Neural cell (in vitro differentiated cells): ENCODE data around the gene CAPN5. TPM values are rescaled to one million over a fixed set of nuclear protein-coding genes. Genes with fewer than 3 reads are reported as not detected.

ENCODE experiments used
- H2AFZ ChIP-seq: fragments of 200-600, 300-800 bp; sonication (generic), shearing (Covaris generic); 2 replicates; pipeline ENCODE4 v1.6.0; 2014; ENCODE audit warnings: low read depth, mild to moderate bottlenecking, antibody characterized with exemption, low read length, moderate library complexity
- H3F3A ChIP-seq: fragments of 200-600 bp; shearing (Covaris generic); 2 replicates; pipeline ENCODE4 v1.6.1; 2016; ENCODE audit warnings: mild to moderate bottlenecking, moderate library complexity, mixed read lengths, antibody characterized with exemption, low read length; ENCODE audit not compliant: insufficient read depth, poor library complexity, severe bottlenecking
- H3K27ac ChIP-seq: fragments of 200-600, 300-800 bp; sonication (generic), shearing (Covaris generic); 2 replicates; pipeline ENCODE4 v1.5.1; 2014; ENCODE audit warnings: mild to moderate bottlenecking, low read length, moderate library complexity
- H3K27me3 ChIP-seq: fragments of 300-800, 200-600 bp; sonication (generic), shearing (Covaris generic); 2 replicates; pipeline ENCODE4 v1.6.0; 2014; ENCODE audit warnings: mild to moderate bottlenecking, low read depth, low read length, moderate library complexity; ENCODE audit not compliant: insufficient read depth
- H3K36me3 ChIP-seq: fragments of 300-800, 200-600 bp; sonication (generic), shearing (Covaris generic); 2 replicates; pipeline ENCODE4 v1.5.1; 2014; ENCODE audit warnings: mild to moderate bottlenecking, antibody characterized with exemption, low read length, moderate library complexity; ENCODE audit not compliant: insufficient read depth
- H3K4me2 ChIP-seq: fragments of 300-800, 200-600 bp; sonication (generic), shearing (Covaris generic); 2 replicates; pipeline ENCODE4 v1.6.0; 2014; ENCODE audit warnings: mild to moderate bottlenecking, low read length
- H3K4me3 ChIP-seq: fragments of 300-800, 200-600 bp; sonication (generic), shearing (Covaris generic); 2 replicates; pipeline ENCODE4 v1.5.1; 2014; ENCODE audit warnings: mild to moderate bottlenecking, low read length, moderate library complexity
- H3K79me2 ChIP-seq: fragments of 200-600 bp; shearing (Covaris generic); replicated peaks from 2 replicates; pipeline ENCODE4 v1.6.0; 2014; ENCODE audit warnings: mild to moderate bottlenecking, low read length, moderate library complexity; ENCODE audit not compliant: insufficient read depth
- H3K9ac ChIP-seq: fragments of 300-800, 200-600 bp; sonication (generic), shearing (Covaris generic); 2 replicates; pipeline ENCODE4 v1.6.1; 2016; ENCODE audit warnings: mild to moderate bottlenecking, low read length, mixed read lengths
- H3K9me2 ChIP-seq: fragments of 200-600 bp; shearing (Covaris generic); 2 replicates; pipeline ENCODE4 v1.6.1; 2016; ENCODE audit warnings: mild to moderate bottlenecking, low read length, mixed read lengths; ENCODE audit not compliant: insufficient read depth
- H3K9me3 ChIP-seq: fragments of 200-600, 300-800 bp; sonication (generic), shearing (Covaris generic); 2 replicates; pipeline ENCODE4 v1.6.1; 2016; ENCODE audit warnings: mild to moderate bottlenecking, mixed run types, low read length, moderate library complexity, mixed read lengths
- H4K20me1 ChIP-seq: fragments of 200-600 bp; shearing (Covaris generic); 2 replicates; pipeline ENCODE4 v1.6.1; 2016; ENCODE audit warnings: mild to moderate bottlenecking, mixed run types; ENCODE audit not compliant: insufficient read depth
- CTCF ChIP-seq: fragments of 450-650 bp; IDR thresholded peaks from 2 replicates; pipeline ENCODE4 v1.5.1; 2014; ENCODE audit warnings: antibody characterized with exemption, mild to moderate bottlenecking, moderate library complexity; ENCODE audit not compliant: poor library complexity, severe bottlenecking
- EP300 ChIP-seq: fragments of 450-650 bp; conservative IDR thresholded peaks from 2 replicates; pipeline ENCODE4 v1.6.1; 2014; ENCODE audit warnings: antibody characterized with exemption, mild to moderate bottlenecking, moderate library complexity; ENCODE audit not compliant: poor library complexity, severe bottlenecking
- EZH2 ChIP-seq: fragments of 200-600, 300-800 bp; shearing (Covaris generic), sonication (generic); IDR thresholded peaks from 2 replicates; pipeline ENCODE4 v1.6.1; 2014; ENCODE audit warnings: antibody characterized with exemption, low read length, borderline replicate concordance, mild to moderate bottlenecking; ENCODE audit not compliant: insufficient read depth, poor library complexity, severe bottlenecking
- MXI1 ChIP-seq: fragments of 450-650 bp; conservative IDR thresholded peaks from 2 replicates; pipeline ENCODE4 v1.6.1; 2014; ENCODE audit warnings: antibody characterized with exemption, mild to moderate bottlenecking; ENCODE audit not compliant: poor library complexity, severe bottlenecking
- POLR2AphosphoS5 ChIP-seq: IDR thresholded peaks from 2 replicates; pipeline ENCODE4 v1.6.1; 2012
- RAD21 ChIP-seq: fragments of 450-650 bp; conservative IDR thresholded peaks from 2 replicates; pipeline ENCODE4 v1.6.1; 2014; ENCODE audit warnings: antibody characterized with exemption, mild to moderate bottlenecking, moderate library complexity
- REST ChIP-seq: IDR thresholded peaks from 2 replicates; pipeline ENCODE4 v1.6.1; 2012; ENCODE audit warnings: borderline replicate concordance
- SMC3 ChIP-seq: fragments of 450-650 bp; conservative IDR thresholded peaks from 2 replicates; pipeline ENCODE4 v1.6.1; 2014; ENCODE audit warnings: antibody characterized with exemption, mild to moderate bottlenecking, moderate library complexity; ENCODE audit not compliant: poor library complexity
- TAF1 ChIP-seq: IDR thresholded peaks from 2 replicates; pipeline ENCODE4 v1.6.1; 2012; ENCODE audit warnings: low read depth
- polyA plus RNA-seq: library from polyadenylated mRNA; depleted of rRNA; stranded (reverse); fragments of >200 nt; gene quantifications from 2 replicates; pipeline ENCODE4 v1.2.3, GENCODE V29; 2014

CAPN5 gene
- polyA plus RNA-seq, 1 donor from 2014 or later: 20.5 TPM

- Histone ChIP-seq H3K36me3 (no peaks in the 10 kb centered on the region), H4K20me1 (no peaks in the 10 kb centered on the region), H3K27me3 (no peaks in the 10 kb centered on the region), H3K27ac (no peak overlapping the region), H3K79me2 (no peaks in the 10 kb centered on the region), H3K4me2 (no peak overlapping the region), H2AFZ (no peak overlapping the region), H3K9me3 (no peaks in the 10 kb centered on the region), H3F3A (no peaks in the 10 kb centered on the region), H3K9me2 (no peaks in the 10 kb centered on the region), H3K9ac (no peak overlapping the region), H3K4me3 (peak overlapping the region; percentile 60)
- TF ChIP-seq REST (no peak), TAF1 (no peak), EP300 (no peak), POLR2AphosphoS5 (no peak), EZH2 (no peak)
These were observed 60.1 kb downstream of the CAPN5 start for GRCh38 chr11:77126861-77127234.

GRCh38 chr11:77127235-77127911 is 60.6 kb downstream of the CAPN5 start:
- no peaks in the 10 kb centered on the region for H3K79me2 ChIP-seq
- no peaks in the 10 kb centered on the region for H3K27me3 ChIP-seq
- H3K9ac ChIP-seq: peak overlapping the region; percentile 46
- H3K4me3 ChIP-seq: peak overlapping the region; percentile 60
- H3K9me2 ChIP-seq: no peaks in the 10 kb centered on the region
- no peaks in the 10 kb centered on the region for H3K9me3 ChIP-seq
- H3K27ac ChIP-seq: no peak overlapping the region
- no peak overlapping the region for H3K4me2 ChIP-seq
- no peak for TF ChIP-seq EP300
- TF ChIP-seq TAF1: no peak
- peak; percentile 94 for TF ChIP-seq SMC3
- peak; percentile 80 for TF ChIP-seq RAD21
- TF ChIP-seq CTCF: peak; percentile 97
- no peak for TF ChIP-seq REST
- no peak for TF ChIP-seq EZH2
- TF ChIP-seq POLR2AphosphoS5: no peak
- peak; percentile 26 for TF ChIP-seq MXI1
- H3K36me3 ChIP-seq: no peaks in the 10 kb centered on the region
- peak overlapping the region; percentile 25 for H2AFZ ChIP-seq
- no peaks in the 10 kb centered on the region for H3F3A ChIP-seq
- H4K20me1 ChIP-seq: no peaks in the 10 kb centered on the region
